Uterus (tissue), 2 donors: Measurements from ENCODE around the gene AGPAT1.
A peak's percentile ranks its signal among the peaks of the same experiment; 100 is the strongest.

Source experiments
- CTCF ChIP-seq, 4 experiments: fragments of 200-600 bp in 2 of 4; fragments of 450-650 bp in 2 of 4; sonication (generic) in 2 of 4; IDR thresholded peaks; one replicate each; pipeline ENCODE4 v1.5.1; 2016 to 2019; ENCODE audit warnings: antibody characterized with exemption in 4 of 4, mild to moderate bottlenecking in 2 of 4, moderate library complexity in 1 of 4
- POLR2A ChIP-seq, 2 donors: fragments of 450-650 bp; IDR thresholded peaks; one replicate each; pipeline ENCODE4 v1.6.1; 2016; ENCODE audit warnings: antibody characterized with exemption in 2 of 2, mild to moderate bottlenecking in 1 of 2, moderate library complexity in 1 of 2

GRCh38 chr6:32154514-32155161, 21.2 kb downstream of the AGPAT1 start:
- TF ChIP-seq CTCF (IDR thresholded peaks at IDR 0.05) (peak; percentile 50 to 75 (median 62)), POLR2A (IDR thresholded peaks at IDR 0.05) (no peak)
